GM18861 (cell line): ENCODE results near the gene ZNRF4.

Source experiments
- ATAC-seq: cut with Tn5 transposase; IDR thresholded peaks from one replicate; pipeline ENCODE4 v1.9.1; 2021; ENCODE audit not compliant: unreplicated experiment

ZNRF4 gene

GRCh38 chr19:5501907-5502306 is 46.7 kb downstream of the ZNRF4 start:
- no peak for ATAC-seq

- no peak for ATAC-seq
Measured at GRCh38 chr19:5503598-5503997, 48.4 kb downstream of the ZNRF4 start.

GRCh38 chr19:5504114-5504513 is 48.9 kb downstream of the ZNRF4 start:
- ATAC-seq: no peak
